Stimulated activated CD8-positive, alpha-beta memory T cell treated with anti-CD3 and anti-CD28 coated beads, Interleukin-12 subunit alpha, Interleukin-12 subunit beta, amount 100 ng/mL, for 24 hours (primary cell): ENCODE results near the gene GADL1.

Source experiments
- DNase-seq: peaks from one replicate; pipeline ENCODE4 v3.0.0-alpha.2; 2020; ENCODE audit errors: extremely low read depth

GADL1 gene

GRCh38 chr3:30723211-30723610 is 171.2 kb downstream of the GADL1 start:
- DNase-seq = no peak

GRCh38 chr3:30721314-30721634 is 173.2 kb downstream of the GADL1 start:
- no peak for DNase-seq

- no peak for DNase-seq
Observed at GRCh38 chr3:30720586-30721313, 173.7 kb downstream of the GADL1 start.

- no peak for DNase-seq
Observed at GRCh38 chr3:30719536-30719935, 174.9 kb downstream of the GADL1 start.

- no peak for DNase-seq
Observed at GRCh38 chr3:30713885-30714503, 180.5 kb downstream of the GADL1 start.

- DNase-seq = no peak
Observed at GRCh38 chr3:30712991-30713390, 181.5 kb downstream of the GADL1 start.

GRCh38 chr3:30711867-30712266 is 182.6 kb downstream of the GADL1 start:
- no peak for DNase-seq

GRCh38 chr3:30711151-30711550 is 183.3 kb downstream of the GADL1 start:
- no peak for DNase-seq

- no peak for DNase-seq
Observed at GRCh38 chr3:30710017-30710416, 184.4 kb downstream of the GADL1 start.

GRCh38 chr3:30708472-30708871 is 186.0 kb downstream of the GADL1 start:
- no peak for DNase-seq

GRCh38 chr3:30707825-30708224 is 186.6 kb downstream of the GADL1 start:
- DNase-seq = no peak

- no peak for DNase-seq
Observed at GRCh38 chr3:30704931-30705890, 189.2 kb downstream of the GADL1 start.

- DNase-seq = no peak
Observed at GRCh38 chr3:30702828-30703397, 191.5 kb downstream of the GADL1 start.

- no peak for DNase-seq
Observed at GRCh38 chr3:30702038-30702827, 192.2 kb downstream of the GADL1 start.

- no peak for DNase-seq
Observed at GRCh38 chr3:30700702-30701321, 193.6 kb downstream of the GADL1 start.

GRCh38 chr3:30699927-30700326 is 194.5 kb downstream of the GADL1 start:
- no peak for DNase-seq

- DNase-seq = no peak
Observed at GRCh38 chr3:30698549-30698948, 195.9 kb downstream of the GADL1 start.

- no peak for DNase-seq
Observed at GRCh38 chr3:30696896-30697295, 197.6 kb downstream of the GADL1 start.

GRCh38 chr3:30696403-30696819 is 198.1 kb downstream of the GADL1 start:
- no peak for DNase-seq

GRCh38 chr3:30695302-30696061 is 199.0 kb downstream of the GADL1 start:
- no peak for DNase-seq
